Measurements from ENCODE around the gene KIF26B. TPM values are rescaled to one million over a fixed set of nuclear protein-coding genes. Genes with fewer than 3 reads are reported as not detected.

The KIF26B gene
- polyA plus RNA-seq, 2 donors = 0.04 to 0.12 TPM

GRCh38 chr1:245198748-245199516 is 44.1 kb downstream of the KIF26B start:
- Histone ChIP-seq H3K4me1 (ENCODE audit: control insufficient read depth in 2 of 2, insufficient read depth in 2 of 2, low read length in 1 of 2) (no peaks in the 10 kb centered on the region), H3K27ac (ENCODE audit: low read depth in 2 of 2, low read length in 1 of 2) (no peak overlapping the region)
- WGBS, 2 donors = 54 to 60% methylated on average over 12 of the region's 12 CpGs

GRCh38 chr1:245200146-245200545 is 45.4 kb downstream of the KIF26B start:
- H3K27ac ChIP-seq (ENCODE audit: low read depth in 2 of 2, low read length in 1 of 2) = no peak overlapping the region
- 85 to 89% methylated on average over 4 of the region's 4 CpGs for WGBS, 2 donors
- no peak overlapping the region for H3K4me3 ChIP-seq (ENCODE audit: low read depth in 1 of 2, low read length in 2 of 2)
- no peaks in the 10 kb centered on the region for H3K36me3 ChIP-seq (ENCODE audit: control insufficient read depth in 2 of 2, insufficient read depth in 2 of 2, low read length in 1 of 2)
- no peaks in the 10 kb centered on the region for H3K27me3 ChIP-seq (ENCODE audit: control insufficient read depth in 1 of 2, insufficient read depth in 2 of 2, low read length in 2 of 2)
- no peaks in the 10 kb centered on the region for H3K4me1 ChIP-seq (ENCODE audit: control insufficient read depth in 2 of 2, insufficient read depth in 2 of 2, low read length in 1 of 2)
- H3K9me3 ChIP-seq (ENCODE audit: control insufficient read depth in 2 of 2, insufficient read depth in 1 of 2, low read depth in 1 of 2, low read length in 1 of 2) = peaks cover 0 to 3% of the 10 kb centered on the region in 2 donors

More at GRCh38 chr1:245198748-245199516, 44.1 kb downstream of the KIF26B start:
- H3K9me3 ChIP-seq (ENCODE audit: control insufficient read depth in 2 of 2, insufficient read depth in 1 of 2, low read depth in 1 of 2, low read length in 1 of 2) = peaks cover 0 to 2% of the 10 kb centered on the region in 2 donors
- no peak overlapping the region for H3K4me3 ChIP-seq (ENCODE audit: low read depth in 1 of 2, low read length in 2 of 2)
- H3K36me3 ChIP-seq (ENCODE audit: control insufficient read depth in 2 of 2, insufficient read depth in 2 of 2, low read length in 1 of 2) = no peaks in the 10 kb centered on the region
- H3K27me3 ChIP-seq (ENCODE audit: control insufficient read depth in 1 of 2, insufficient read depth in 2 of 2, low read length in 2 of 2) = no peaks in the 10 kb centered on the region

DNA sequence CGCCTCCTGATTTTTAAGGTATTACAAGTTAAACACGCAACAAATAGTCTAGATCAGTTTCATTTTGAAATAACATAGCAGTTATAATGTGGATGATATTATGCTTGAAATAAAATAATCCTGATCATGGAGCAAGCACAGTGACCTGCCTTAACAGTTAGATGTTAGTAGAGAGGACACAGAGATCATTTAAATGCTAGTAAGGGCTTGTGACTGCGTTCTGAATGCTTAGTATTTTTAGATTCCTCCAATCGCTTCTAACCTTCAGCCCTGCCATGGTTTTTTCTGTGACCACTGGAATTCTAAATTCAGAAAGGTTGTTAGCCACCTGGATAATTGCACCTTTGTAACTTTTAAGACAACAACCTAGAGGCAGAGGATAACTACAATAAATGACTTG is 46.4 kb downstream of the KIF26B start:
- no peaks in the 10 kb centered on the region for H3K36me3 ChIP-seq (ENCODE audit: control insufficient read depth in 2 of 2, insufficient read depth in 2 of 2, low read length in 1 of 2)
- H3K4me1 ChIP-seq (ENCODE audit: control insufficient read depth in 2 of 2, insufficient read depth in 2 of 2, low read length in 1 of 2) = no peaks in the 10 kb centered on the region
- peaks cover 0 to 3% of the 10 kb centered on the region in 2 donors for H3K9me3 ChIP-seq (ENCODE audit: control insufficient read depth in 2 of 2, insufficient read depth in 1 of 2, low read depth in 1 of 2, low read length in 1 of 2)
- no peaks in the 10 kb centered on the region for H3K27me3 ChIP-seq (ENCODE audit: control insufficient read depth in 1 of 2, insufficient read depth in 2 of 2, low read length in 2 of 2)
- no peak overlapping the region for H3K4me3 ChIP-seq (ENCODE audit: low read depth in 1 of 2, low read length in 2 of 2)
- 90 to 92% methylated on average over 4 of the region's 4 CpGs for WGBS, 2 donors
- no peak overlapping the region for H3K27ac ChIP-seq (ENCODE audit: low read depth in 2 of 2, low read length in 1 of 2)

- Histone ChIP-seq H3K4me3 (ENCODE audit: low read depth in 1 of 2, low read length in 2 of 2) (no peak overlapping the region), H3K36me3 (ENCODE audit: control insufficient read depth in 2 of 2, insufficient read depth in 2 of 2, low read length in 1 of 2) (no peaks in the 10 kb centered on the region), H3K27ac (ENCODE audit: low read depth in 2 of 2, low read length in 1 of 2) (no peak overlapping the region), H3K27me3 (ENCODE audit: control insufficient read depth in 1 of 2, insufficient read depth in 2 of 2, low read length in 2 of 2) (no peaks in the 10 kb centered on the region), H3K4me1 (ENCODE audit: control insufficient read depth in 2 of 2, insufficient read depth in 2 of 2, low read length in 1 of 2) (no peaks in the 10 kb centered on the region), H3K9me3 (ENCODE audit: control insufficient read depth in 2 of 2, insufficient read depth in 1 of 2, low read depth in 1 of 2, low read length in 1 of 2) (peaks cover 3 to 5% of the 10 kb centered on the region in 2 donors)
- whole genome bisulfite sequencing, 2 donors = 70 to 72% methylated on average over 5 of the region's 5 CpGs
Measured at GRCh38 chr1:245201827-245202226, 47.0 kb downstream of the KIF26B start.

DNA sequence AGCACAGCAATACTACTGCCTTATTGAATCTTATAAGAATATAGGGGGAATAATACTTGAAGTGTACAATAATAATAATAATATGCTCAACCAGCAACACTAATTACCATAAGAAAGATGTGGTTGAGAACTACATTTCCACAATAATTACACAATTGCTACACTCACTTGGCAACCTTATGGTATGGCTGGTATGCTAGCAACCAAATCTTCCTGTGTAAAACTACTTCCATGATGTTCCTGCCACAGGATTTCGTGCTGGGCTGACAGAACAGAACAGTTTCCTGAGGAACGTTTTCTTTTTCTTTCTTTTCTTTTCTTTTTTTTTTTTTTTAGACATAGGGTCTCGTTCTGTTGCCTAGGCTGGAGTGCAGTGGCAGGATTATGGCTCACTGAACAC is 50.6 kb downstream of the KIF26B start:
- 71 to 82% methylated on average over 3 of the region's 3 CpGs for WGBS, 2 donors

GRCh38 chr1:245205864-245206263 is 51.1 kb downstream of the KIF26B start:
- Histone ChIP-seq H3K4me1 (ENCODE audit: control insufficient read depth in 2 of 2, insufficient read depth in 2 of 2, low read length in 1 of 2) (no peaks in the 10 kb centered on the region), H3K27ac (ENCODE audit: low read depth in 2 of 2, low read length in 1 of 2) (no peak overlapping the region), H3K27me3 (ENCODE audit: control insufficient read depth in 1 of 2, insufficient read depth in 2 of 2, low read length in 2 of 2) (no peaks in the 10 kb centered on the region), H3K36me3 (ENCODE audit: control insufficient read depth in 2 of 2, insufficient read depth in 2 of 2, low read length in 1 of 2) (no peaks in the 10 kb centered on the region), H3K4me3 (ENCODE audit: low read depth in 1 of 2, low read length in 2 of 2) (no peak overlapping the region), H3K9me3 (ENCODE audit: control insufficient read depth in 2 of 2, insufficient read depth in 1 of 2, low read depth in 1 of 2, low read length in 1 of 2) (peaks cover 6 to 17% of the 10 kb centered on the region in 2 donors)
- 89 to 94% methylated on average over 1 of the region's 1 CpG for WGBS, 2 donors

More for the DNA sequence above, 50.6 kb downstream of the KIF26B start:
- no peak overlapping the region for H3K4me3 ChIP-seq (ENCODE audit: low read depth in 1 of 2, low read length in 2 of 2)
- H3K27me3 ChIP-seq (ENCODE audit: control insufficient read depth in 1 of 2, insufficient read depth in 2 of 2, low read length in 2 of 2) = no peaks in the 10 kb centered on the region
- H3K36me3 ChIP-seq (ENCODE audit: control insufficient read depth in 2 of 2, insufficient read depth in 2 of 2, low read length in 1 of 2) = no peaks in the 10 kb centered on the region
- H3K9me3 ChIP-seq (ENCODE audit: control insufficient read depth in 2 of 2, insufficient read depth in 1 of 2, low read depth in 1 of 2, low read length in 1 of 2) = peaks cover 6 to 17% of the 10 kb centered on the region in 2 donors
- H3K27ac ChIP-seq (ENCODE audit: low read depth in 2 of 2, low read length in 1 of 2) = no peak overlapping the region
- no peaks in the 10 kb centered on the region for H3K4me1 ChIP-seq (ENCODE audit: control insufficient read depth in 2 of 2, insufficient read depth in 2 of 2, low read length in 1 of 2)

DNA sequence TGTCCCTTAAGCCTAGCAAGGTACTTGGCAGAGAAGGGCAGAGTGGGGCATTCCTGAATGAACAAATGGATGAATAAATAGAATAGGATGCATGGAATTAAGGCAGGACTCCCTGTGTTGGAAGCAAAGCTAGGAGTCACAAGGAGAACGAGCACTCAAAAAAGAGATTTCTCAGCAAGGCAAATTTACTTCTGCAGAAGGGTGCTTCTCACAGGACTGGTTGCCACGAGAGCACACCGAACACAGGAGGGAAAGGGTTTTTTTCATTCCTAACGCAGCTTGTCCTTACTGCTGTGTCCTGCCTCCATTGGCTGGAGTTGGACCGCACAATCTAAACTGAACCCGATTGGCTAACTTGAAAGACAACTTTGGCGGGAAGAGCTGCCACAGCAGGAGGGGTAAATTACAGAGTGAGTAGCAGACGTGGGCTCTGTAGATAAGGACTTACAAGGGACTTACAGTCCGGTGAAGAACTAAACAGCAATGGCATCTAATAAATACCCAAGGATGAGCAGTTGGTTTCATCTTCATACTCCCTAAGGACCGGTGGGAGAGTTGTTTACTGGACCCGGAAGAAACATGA is 52.4 kb downstream of the KIF26B start:
- Histone ChIP-seq H3K4me1 (ENCODE audit: control insufficient read depth in 2 of 2, insufficient read depth in 2 of 2, low read length in 1 of 2) (no peaks in the 10 kb centered on the region), H3K36me3 (ENCODE audit: control insufficient read depth in 2 of 2, insufficient read depth in 2 of 2, low read length in 1 of 2) (no peaks in the 10 kb centered on the region), H3K27me3 (ENCODE audit: control insufficient read depth in 1 of 2, insufficient read depth in 2 of 2, low read length in 2 of 2) (no peaks in the 10 kb centered on the region), H3K27ac (ENCODE audit: low read depth in 2 of 2, low read length in 1 of 2) (no peak overlapping the region), H3K9me3 (ENCODE audit: control insufficient read depth in 2 of 2, insufficient read depth in 1 of 2, low read depth in 1 of 2, low read length in 1 of 2) (peaks cover 6 to 17% of the 10 kb centered on the region in 2 donors), H3K4me3 (ENCODE audit: low read depth in 1 of 2, low read length in 2 of 2) (no peak overlapping the region)
- 93 to 95% methylated on average over 11 of the region's 11 CpGs for WGBS, 2 donors

GRCh38 chr1:245207801-245208200 is 53.0 kb downstream of the KIF26B start:
- H3K4me1 ChIP-seq (ENCODE audit: control insufficient read depth in 2 of 2, insufficient read depth in 2 of 2, low read length in 1 of 2) = no peaks in the 10 kb centered on the region
- no peaks in the 10 kb centered on the region for H3K36me3 ChIP-seq (ENCODE audit: control insufficient read depth in 2 of 2, insufficient read depth in 2 of 2, low read length in 1 of 2)
- H3K27me3 ChIP-seq (ENCODE audit: control insufficient read depth in 1 of 2, insufficient read depth in 2 of 2, low read length in 2 of 2) = no peaks in the 10 kb centered on the region
- 92 to 95% methylated on average over 6 of the region's 6 CpGs for WGBS, 2 donors
- no peak overlapping the region for H3K4me3 ChIP-seq (ENCODE audit: low read depth in 1 of 2, low read length in 2 of 2)
- H3K9me3 ChIP-seq (ENCODE audit: control insufficient read depth in 2 of 2, insufficient read depth in 1 of 2, low read depth in 1 of 2, low read length in 1 of 2) = peaks cover 6 to 17% of the 10 kb centered on the region in 2 donors
- no peak overlapping the region for H3K27ac ChIP-seq (ENCODE audit: low read depth in 2 of 2, low read length in 1 of 2)

DNA sequence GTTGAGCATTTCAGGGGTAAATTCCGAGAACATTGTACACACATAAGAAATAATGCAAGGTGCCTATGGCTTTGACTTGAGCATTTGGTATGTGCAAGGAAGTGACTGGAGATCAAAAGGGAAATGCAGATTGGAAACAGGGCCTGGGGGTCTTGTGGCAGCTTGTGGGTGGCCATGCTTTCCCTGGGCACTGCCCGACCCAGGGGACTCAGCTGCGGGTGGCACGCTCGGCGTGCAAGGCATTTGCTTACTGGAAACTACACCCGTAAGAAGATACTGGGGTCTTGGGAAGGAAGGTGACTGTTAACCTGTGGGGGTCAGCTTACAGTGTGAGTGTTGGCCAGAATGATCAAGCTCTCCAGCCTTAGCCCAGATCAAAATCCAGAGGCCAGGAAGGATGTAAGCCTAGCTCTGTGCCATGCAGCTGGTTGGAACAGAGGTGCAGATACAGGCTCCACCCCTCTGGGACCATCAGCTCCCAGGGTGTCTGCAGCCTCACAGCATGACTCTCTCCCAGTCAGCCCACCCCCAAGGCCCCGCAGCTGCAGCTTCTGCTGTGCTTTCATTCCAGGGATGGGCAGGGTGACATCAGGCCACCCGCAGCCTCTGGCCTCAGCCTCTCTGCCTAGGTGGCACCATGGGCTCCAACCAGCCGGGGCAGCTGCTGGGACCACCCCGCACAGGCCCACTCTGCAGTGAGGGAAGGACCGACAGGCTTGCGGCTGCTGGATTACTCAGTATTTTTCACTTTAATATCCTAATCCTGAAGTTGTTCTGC is 55.1 kb downstream of the KIF26B start:
- H3K27me3 ChIP-seq (ENCODE audit: control insufficient read depth in 1 of 2, insufficient read depth in 2 of 2, low read length in 2 of 2) = no peaks in the 10 kb centered on the region
- H3K4me1 ChIP-seq (ENCODE audit: control insufficient read depth in 2 of 2, insufficient read depth in 2 of 2, low read length in 1 of 2) = no peaks in the 10 kb centered on the region
- WGBS, 2 donors = 93 to 94% methylated on average over 13 of the region's 13 CpGs

More for the DNA sequence above, 55.1 kb downstream of the KIF26B start:
- peaks cover 6 to 15% of the 10 kb centered on the region in 2 donors for H3K9me3 ChIP-seq (ENCODE audit: control insufficient read depth in 2 of 2, insufficient read depth in 1 of 2, low read depth in 1 of 2, low read length in 1 of 2)
- H3K4me3 ChIP-seq (ENCODE audit: low read depth in 1 of 2, low read length in 2 of 2) = no peak overlapping the region
- no peak overlapping the region for H3K27ac ChIP-seq (ENCODE audit: low read depth in 2 of 2, low read length in 1 of 2)
- H3K36me3 ChIP-seq (ENCODE audit: control insufficient read depth in 2 of 2, insufficient read depth in 2 of 2, low read length in 1 of 2) = no peaks in the 10 kb centered on the region
